Measurements from ENCODE around the gene HECTD4.

The HECTD4 gene

GRCh38 chr12:112328456-112329124 is 53.6 kb downstream of the HECTD4 start:
- CTCF ChIA-PET = no interaction called here
- DNase-seq = no peak
- no peaks in the 10 kb centered on the region for H3K36me3 Mint-ChIP-seq
- H3K27me3 Mint-ChIP-seq = no peaks in the 10 kb centered on the region
- peaks cover 6% of the 10 kb centered on the region for H3K4me1 Mint-ChIP-seq
- no peaks in the 10 kb centered on the region for H3K9me3 Mint-ChIP-seq
- H3K27ac Mint-ChIP-seq = no peak overlapping the region
- no peak overlapping the region for H3K4me3 Mint-ChIP-seq

GRCh38 chr12:112327209-112327938 is 54.9 kb downstream of the HECTD4 start:
- no peak for DNase-seq
- Mint-ChIP-seq H3K4me3 (no peak overlapping the region), H3K36me3 (no peaks in the 10 kb centered on the region), H3K9me3 (no peaks in the 10 kb centered on the region), H3K27me3 (no peaks in the 10 kb centered on the region), H3K27ac (no peak overlapping the region), H3K4me1 (peaks cover 6% of the 10 kb centered on the region)
- CTCF ChIA-PET = no interaction called here

- CTCF ChIA-PET = no interaction called here
- H3K4me3 Mint-ChIP-seq = no peak overlapping the region
- no peak for DNase-seq
- no peaks in the 10 kb centered on the region for H3K27me3 Mint-ChIP-seq
- peaks cover 6% of the 10 kb centered on the region for H3K4me1 Mint-ChIP-seq
- no peaks in the 10 kb centered on the region for H3K36me3 Mint-ChIP-seq
- H3K9me3 Mint-ChIP-seq = no peaks in the 10 kb centered on the region
- H3K27ac Mint-ChIP-seq = no peak overlapping the region
These were observed 56.5 kb downstream of the HECTD4 start for GRCh38 chr12:112325622-112326207.

DNA sequence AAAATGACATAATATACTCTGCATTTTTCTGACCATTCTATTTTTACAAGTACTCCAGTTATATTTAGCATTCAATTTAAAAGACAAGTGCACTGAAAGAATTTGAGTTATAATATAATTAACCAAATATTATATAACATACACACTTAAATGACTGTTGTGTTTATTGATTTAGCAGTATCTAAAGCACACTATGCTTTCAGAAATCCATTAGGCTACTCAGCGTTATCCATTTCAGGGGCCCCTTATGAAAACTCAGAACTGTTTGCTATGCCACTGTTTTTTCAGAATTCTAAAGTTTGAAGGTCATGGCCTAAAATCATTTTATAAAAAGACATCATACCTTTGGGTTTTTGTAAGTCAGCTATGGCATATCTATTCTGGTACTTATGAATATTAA is 57.1 kb downstream of the HECTD4 start:
- no peaks in the 10 kb centered on the region for H3K27me3 Mint-ChIP-seq
- CTCF ChIA-PET = no interaction called here
- no peak overlapping the region for H3K4me3 Mint-ChIP-seq
- H3K4me1 Mint-ChIP-seq = peaks cover 6% of the 10 kb centered on the region
- H3K27ac Mint-ChIP-seq = no peak overlapping the region
- H3K9me3 Mint-ChIP-seq = no peaks in the 10 kb centered on the region
- no peaks in the 10 kb centered on the region for H3K36me3 Mint-ChIP-seq
- DNase-seq = no peak

DNA sequence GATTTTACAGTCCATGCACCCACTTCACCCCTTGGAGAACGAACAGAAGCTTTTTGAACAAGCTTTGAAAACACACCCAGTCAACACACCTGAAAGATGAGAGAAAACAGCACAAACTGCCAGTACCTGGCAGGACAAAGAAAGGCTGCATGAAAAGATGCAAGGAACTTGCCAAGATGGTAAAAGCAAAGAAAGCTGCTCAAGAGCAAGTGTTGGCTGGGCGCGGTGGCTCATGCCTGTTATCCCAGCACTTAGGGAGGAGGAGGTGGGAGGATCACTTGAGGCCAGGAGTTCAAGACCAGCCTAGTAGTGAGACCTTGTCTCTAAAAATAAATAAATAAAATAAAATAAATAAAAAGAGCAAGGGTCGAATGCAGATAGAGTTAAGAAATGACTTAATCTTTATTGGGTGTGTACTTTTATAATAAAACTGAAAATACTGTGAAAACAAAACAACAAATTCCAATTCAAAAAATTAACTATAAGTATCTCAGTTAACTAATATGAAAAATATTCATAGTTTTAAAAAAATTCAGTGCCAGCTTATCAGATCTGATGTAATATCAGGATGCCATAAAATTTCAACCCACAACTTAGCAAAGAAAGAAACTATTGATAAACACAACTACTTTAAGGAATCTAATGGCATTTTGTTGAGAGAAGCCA is 59.2 kb downstream of the HECTD4 start:
- CTCF ChIA-PET = no interaction called here
- Mint-ChIP-seq H3K4me3 (no peak overlapping the region), H3K4me1 (peaks cover 6% of the 10 kb centered on the region), H3K9me3 (no peaks in the 10 kb centered on the region), H3K36me3 (peaks cover 6% of the 10 kb centered on the region), H3K27me3 (no peaks in the 10 kb centered on the region), H3K27ac (no peak overlapping the region)
- DNase-seq = no peak

GRCh38 chr12:112322441-112322840 is 59.8 kb downstream of the HECTD4 start:
- DNase-seq = no peak
- Mint-ChIP-seq H3K4me3 (no peak overlapping the region), H3K9me3 (no peaks in the 10 kb centered on the region), H3K4me1 (peaks cover 6% of the 10 kb centered on the region), H3K27ac (no peak overlapping the region), H3K36me3 (peaks cover 6% of the 10 kb centered on the region), H3K27me3 (no peaks in the 10 kb centered on the region)
- CTCF ChIA-PET = no interaction called here

- Mint-ChIP-seq H3K9me3 (no peaks in the 10 kb centered on the region), H3K36me3 (peaks cover 12% of the 10 kb centered on the region), H3K4me3 (no peak overlapping the region), H3K27ac (no peak overlapping the region), H3K4me1 (peaks cover 6% of the 10 kb centered on the region), H3K27me3 (no peaks in the 10 kb centered on the region)
- no peak for DNase-seq
- CTCF ChIA-PET = no interaction called here
These were observed 61.0 kb downstream of the HECTD4 start for GRCh38 chr12:112321245-112321644.

- H3K27ac Mint-ChIP-seq = no peak overlapping the region
- H3K36me3 Mint-ChIP-seq = peaks cover 12% of the 10 kb centered on the region
- no peaks in the 10 kb centered on the region for H3K27me3 Mint-ChIP-seq
- no peaks in the 10 kb centered on the region for H3K9me3 Mint-ChIP-seq
- no peak overlapping the region for H3K4me3 Mint-ChIP-seq
- DNase-seq = no peak
- CTCF ChIA-PET = no interaction called here
- peaks cover 2% of the 10 kb centered on the region for H3K4me1 Mint-ChIP-seq
These were observed 62.8 kb downstream of the HECTD4 start for GRCh38 chr12:112319395-112319794.

DNA sequence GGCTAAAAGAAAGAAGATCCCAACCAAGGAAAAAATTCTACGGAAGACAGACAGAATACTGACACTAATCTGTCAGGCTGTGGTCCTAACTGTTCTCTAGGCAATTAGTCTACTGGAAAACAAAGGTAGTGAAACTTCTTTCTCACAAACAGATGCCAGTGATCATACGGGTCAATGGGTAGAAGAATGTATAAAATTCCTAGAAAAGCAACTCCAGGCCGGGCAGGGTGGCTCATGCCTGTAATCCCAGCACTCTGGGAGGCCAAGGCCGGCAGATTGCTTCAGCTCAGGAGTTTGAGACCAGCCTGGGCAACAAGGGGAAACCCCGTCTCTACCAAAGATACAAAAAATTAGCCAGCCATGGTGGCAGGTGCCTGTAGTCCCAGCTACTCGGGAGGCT is 64.8 kb downstream of the HECTD4 start:
- Mint-ChIP-seq H3K36me3 (peaks cover 17% of the 10 kb centered on the region), H3K4me1 (no peaks in the 10 kb centered on the region), H3K27ac (no peak overlapping the region), H3K9me3 (no peaks in the 10 kb centered on the region), H3K27me3 (no peaks in the 10 kb centered on the region), H3K4me3 (no peak overlapping the region)
- CTCF ChIA-PET = no interaction called here
- DNase-seq = no peak

- Mint-ChIP-seq H3K4me1 (no peaks in the 10 kb centered on the region), H3K27me3 (no peaks in the 10 kb centered on the region), H3K27ac (no peak overlapping the region), H3K36me3 (peaks cover 22% of the 10 kb centered on the region), H3K9me3 (no peaks in the 10 kb centered on the region), H3K4me3 (no peak overlapping the region)
- DNase-seq = no peak
- CTCF ChIA-PET = no interaction called here
These were observed 67.2 kb downstream of the HECTD4 start for GRCh38 chr12:112314981-112315380.

GRCh38 chr12:112309797-112310196 is 72.4 kb downstream of the HECTD4 start:
- no peak for DNase-seq
- Mint-ChIP-seq H3K27ac (no peak overlapping the region), H3K4me3 (no peak overlapping the region), H3K4me1 (no peaks in the 10 kb centered on the region), H3K36me3 (peaks cover 23% of the 10 kb centered on the region), H3K27me3 (no peaks in the 10 kb centered on the region), H3K9me3 (no peaks in the 10 kb centered on the region)
- CTCF ChIA-PET = interaction anchor here (0.6 kb wide), 1 partner anchor 358 kb away, joined by 3 read pairs; no protein-coding TSS in a partner anchor

DNA sequence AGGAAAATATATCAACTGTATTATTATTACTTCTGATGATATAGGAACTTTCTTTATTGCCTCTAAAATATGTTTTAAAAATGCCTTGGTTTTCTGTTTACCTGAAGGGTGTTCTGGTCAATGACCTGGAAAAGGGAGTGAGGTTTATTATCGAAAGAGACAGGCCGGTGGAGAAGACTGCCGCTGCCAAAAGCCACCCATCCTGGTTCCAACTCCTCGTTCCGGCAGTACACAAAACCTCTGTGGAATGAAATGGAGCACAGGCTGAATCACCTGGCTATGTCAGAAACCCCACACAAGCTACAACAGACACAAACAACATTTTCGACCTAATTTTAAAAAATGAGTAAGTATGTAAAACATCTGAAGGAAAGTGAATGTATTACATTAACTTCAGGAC is 73.6 kb downstream of the HECTD4 start:
- DNase-seq = no peak
- Mint-ChIP-seq H3K27ac (no peak overlapping the region), H3K27me3 (no peaks in the 10 kb centered on the region), H3K4me1 (no peaks in the 10 kb centered on the region), H3K36me3 (peaks cover 24% of the 10 kb centered on the region), H3K4me3 (no peak overlapping the region), H3K9me3 (no peaks in the 10 kb centered on the region)
- CTCF ChIA-PET = no interaction called here

DNA sequence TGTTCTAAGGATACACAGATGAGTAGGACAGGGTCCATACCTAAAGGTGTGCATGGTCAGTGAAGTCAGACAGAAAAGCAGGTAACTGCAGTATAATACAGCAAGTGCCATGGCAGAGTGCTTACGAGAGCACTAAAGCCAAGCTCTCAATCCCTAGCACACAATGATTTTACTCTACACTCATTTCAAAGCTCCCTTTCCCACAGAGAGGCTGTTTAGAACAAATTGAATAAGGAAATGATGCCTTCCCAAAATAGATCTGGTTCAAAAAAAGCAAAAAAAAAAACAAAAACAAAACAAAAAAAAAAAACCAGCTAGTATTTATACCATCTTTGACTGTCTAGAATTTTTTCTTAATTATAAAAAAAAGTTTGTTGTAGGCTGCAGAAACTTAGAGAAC is 74.1 kb downstream of the HECTD4 start:
- Mint-ChIP-seq H3K27me3 (no peaks in the 10 kb centered on the region), H3K27ac (no peak overlapping the region), H3K36me3 (peaks cover 26% of the 10 kb centered on the region), H3K4me3 (no peak overlapping the region), H3K9me3 (no peaks in the 10 kb centered on the region), H3K4me1 (peaks cover 3% of the 10 kb centered on the region)
- DNase-seq = no peak
- CTCF ChIA-PET = no interaction called here

DNA sequence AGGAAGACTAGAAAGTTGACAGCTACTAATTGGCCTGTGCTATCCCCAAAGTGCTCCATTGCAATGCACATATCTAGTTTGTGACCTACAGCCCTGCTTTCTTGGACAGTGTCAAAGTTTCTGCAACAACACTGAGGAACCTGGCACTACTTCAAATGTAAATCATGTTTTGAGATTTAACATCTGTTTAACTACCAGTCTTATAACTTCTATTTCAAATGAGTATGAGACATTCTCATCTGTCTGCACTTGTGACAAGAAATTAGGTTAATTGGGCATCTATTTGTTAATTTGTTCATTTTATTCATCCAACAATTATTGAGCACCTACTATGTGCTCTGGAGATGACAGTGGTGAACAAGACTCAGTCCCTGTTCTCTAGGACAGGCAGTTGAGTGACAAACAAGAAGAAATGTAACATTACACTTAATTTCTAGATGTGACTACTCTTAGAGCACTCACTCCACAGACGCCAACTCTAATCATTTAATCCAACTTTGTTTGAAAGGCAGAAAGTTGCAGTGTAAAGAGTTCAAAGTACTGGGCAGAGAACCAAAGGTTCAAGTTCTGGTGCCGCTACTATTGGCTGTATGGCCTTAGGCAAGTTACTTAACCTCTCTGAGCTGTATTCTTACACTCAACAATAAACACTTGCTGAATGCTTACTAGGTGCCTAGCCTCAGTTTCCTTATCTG is 74.8 kb downstream of the HECTD4 start:
- Mint-ChIP-seq H3K36me3 (peaks cover 25% of the 10 kb centered on the region), H3K4me1 (peaks cover 7% of the 10 kb centered on the region), H3K9me3 (no peaks in the 10 kb centered on the region), H3K4me3 (no peak overlapping the region), H3K27ac (no peak overlapping the region), H3K27me3 (no peaks in the 10 kb centered on the region)
- DNase-seq = no peak
- CTCF ChIA-PET = no interaction called here

All from activated naive CD4-positive, alpha-beta T cell treated with anti-CD3 and anti-CD28 coated beads, Interleukin-2, amount 10 ng/mL, durations not matched to agents 7 days and 5 days (primary cell).